LNCaP clone FGC (cell line): Measurements from ENCODE around the gene ALMS1.
"Not testable (repeated sequence)": the region's sequence is repeated elsewhere in the genome, so short reads cannot be mapped to it uniquely, and the experiment has no call there.

Source experiments
- DNase-seq: peaks from one replicate; pipeline ENCODE4 v3.0.0-alpha.2; 2011; ENCODE audit warnings: low read depth
- H3K4me3 ChIP-seq: 2 replicates; pipeline ENCODE4 v1.5.1; 2011; ENCODE audit warnings: mild to moderate bottlenecking, low read depth, low read length, control low read depth
- CTCF ChIP-seq: IDR thresholded peaks from 2 replicates; pipeline ENCODE4 v1.5.1; 2012; ENCODE audit warnings: mild to moderate bottlenecking; ENCODE audit not compliant: control insufficient read depth, insufficient read depth; ENCODE audit errors: extremely low read depth

The ALMS1 gene

GRCh38 chr2:73588177-73588576, 202.5 kb downstream of the ALMS1 start:
- DNase-seq = no peak
- no peak for TF ChIP-seq CTCF

GRCh38 chr2:73593680-73594079, 208.0 kb downstream of the ALMS1 start:
- no peak overlapping the region for H3K4me3 ChIP-seq
- TF ChIP-seq CTCF = no peak
- no peak for DNase-seq

More at GRCh38 chr2:73588177-73588576, 202.5 kb downstream of the ALMS1 start:
- H3K4me3 ChIP-seq = no peak overlapping the region

GRCh38 chr2:73594251-73594650, 208.6 kb downstream of the ALMS1 start:
- no peak for TF ChIP-seq CTCF
- DNase-seq = no peak
- H3K4me3 ChIP-seq = no peak overlapping the region

- no peak overlapping the region for H3K4me3 ChIP-seq
- DNase-seq = no peak
- no peak for TF ChIP-seq CTCF
Observed at GRCh38 chr2:73601780-73602179, 216.1 kb downstream of the ALMS1 start.

GRCh38 chr2:73603099-73603588, 217.5 kb downstream of the ALMS1 start:
- H3K4me3 ChIP-seq, DNase-seq: not testable (repeated sequence)

- H3K4me3 ChIP-seq, DNase-seq: not testable (repeated sequence)
Observed at GRCh38 chr2:73604589-73604988, 219.0 kb downstream of the ALMS1 start.

GRCh38 chr2:73610111-73610510, 224.5 kb downstream of the ALMS1 start:
- no peak overlapping the region for H3K4me3 ChIP-seq
- no peak for DNase-seq
- TF ChIP-seq CTCF = no peak

- no peak for DNase-seq
- no peak overlapping the region for H3K4me3 ChIP-seq
- TF ChIP-seq CTCF = no peak
Observed at GRCh38 chr2:73611193-73611592, 225.6 kb downstream of the ALMS1 start.
